Esophagus muscularis mucosa (tissue), 3 donors: ENCODE measurements around the gene YWHAG.

Source experiments
- POLR2AphosphoS5 ChIP-seq, 2 donors: sonication (generic); formaldehyde crosslinking; IDR thresholded peaks; one replicate each; pipeline ENCODE4 v1.6.1; 2017; ENCODE audit warnings: antibody characterized with exemption in 2 of 2
- TF ChIP-seq, protein P1 (sequence below), 3 experiments: fragments of 200-600 bp in 2 of 3; fragments of 450-650 bp in 1 of 3; sonication (generic) in 2 of 3; IDR thresholded peaks; one replicate each; pipeline ENCODE4 v1.5.1; 2017 to 2019; ENCODE audit warnings: antibody characterized with exemption in 3 of 3, mild to moderate bottlenecking in 2 of 3, moderate library complexity in 1 of 3

DNA sequence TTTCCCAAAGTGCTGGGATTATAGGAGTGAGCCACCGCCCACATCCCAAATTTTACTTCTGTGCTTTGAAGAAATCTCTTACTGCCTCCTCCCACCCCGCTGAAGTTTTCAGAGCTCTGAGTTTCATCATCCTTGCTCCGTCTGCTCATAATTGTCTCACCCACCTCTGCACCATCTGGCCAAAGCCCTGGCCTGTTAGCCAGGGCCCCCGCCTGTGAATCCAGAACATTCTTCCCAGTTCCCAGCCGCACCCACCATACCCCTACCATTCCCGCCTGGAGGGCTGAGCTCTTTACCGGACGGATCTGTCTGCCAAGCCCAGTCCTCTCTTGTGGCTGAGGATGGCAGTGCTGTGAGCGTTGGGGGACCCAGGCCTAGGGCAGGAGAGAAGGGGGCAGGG, 36.2 kb upstream of the YWHAG start:
- TF ChIP-seq POLR2AphosphoS5 (IDR thresholded peaks at IDR 0.05), result no peak
- TF ChIP-seq, protein P1, sequence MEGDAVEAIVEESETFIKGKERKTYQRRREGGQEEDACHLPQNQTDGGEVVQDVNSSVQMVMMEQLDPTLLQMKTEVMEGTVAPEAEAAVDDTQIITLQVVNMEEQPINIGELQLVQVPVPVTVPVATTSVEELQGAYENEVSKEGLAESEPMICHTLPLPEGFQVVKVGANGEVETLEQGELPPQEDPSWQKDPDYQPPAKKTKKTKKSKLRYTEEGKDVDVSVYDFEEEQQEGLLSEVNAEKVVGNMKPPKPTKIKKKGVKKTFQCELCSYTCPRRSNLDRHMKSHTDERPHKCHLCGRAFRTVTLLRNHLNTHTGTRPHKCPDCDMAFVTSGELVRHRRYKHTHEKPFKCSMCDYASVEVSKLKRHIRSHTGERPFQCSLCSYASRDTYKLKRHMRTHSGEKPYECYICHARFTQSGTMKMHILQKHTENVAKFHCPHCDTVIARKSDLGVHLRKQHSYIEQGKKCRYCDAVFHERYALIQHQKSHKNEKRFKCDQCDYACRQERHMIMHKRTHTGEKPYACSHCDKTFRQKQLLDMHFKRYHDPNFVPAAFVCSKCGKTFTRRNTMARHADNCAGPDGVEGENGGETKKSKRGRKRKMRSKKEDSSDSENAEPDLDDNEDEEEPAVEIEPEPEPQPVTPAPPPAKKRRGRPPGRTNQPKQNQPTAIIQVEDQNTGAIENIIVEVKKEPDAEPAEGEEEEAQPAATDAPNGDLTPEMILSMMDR (IDR thresholded peaks at IDR 0.05), result no peak
